Measurements from ENCODE around the gene ZMYM4. TPM values are rescaled to one million over a fixed set of nuclear protein-coding genes. Genes with fewer than 3 reads are reported as not detected.

ZMYM4 gene
- total RNA-seq, 1 experiment from 2014 or later, result 60.3 TPM

DNA sequence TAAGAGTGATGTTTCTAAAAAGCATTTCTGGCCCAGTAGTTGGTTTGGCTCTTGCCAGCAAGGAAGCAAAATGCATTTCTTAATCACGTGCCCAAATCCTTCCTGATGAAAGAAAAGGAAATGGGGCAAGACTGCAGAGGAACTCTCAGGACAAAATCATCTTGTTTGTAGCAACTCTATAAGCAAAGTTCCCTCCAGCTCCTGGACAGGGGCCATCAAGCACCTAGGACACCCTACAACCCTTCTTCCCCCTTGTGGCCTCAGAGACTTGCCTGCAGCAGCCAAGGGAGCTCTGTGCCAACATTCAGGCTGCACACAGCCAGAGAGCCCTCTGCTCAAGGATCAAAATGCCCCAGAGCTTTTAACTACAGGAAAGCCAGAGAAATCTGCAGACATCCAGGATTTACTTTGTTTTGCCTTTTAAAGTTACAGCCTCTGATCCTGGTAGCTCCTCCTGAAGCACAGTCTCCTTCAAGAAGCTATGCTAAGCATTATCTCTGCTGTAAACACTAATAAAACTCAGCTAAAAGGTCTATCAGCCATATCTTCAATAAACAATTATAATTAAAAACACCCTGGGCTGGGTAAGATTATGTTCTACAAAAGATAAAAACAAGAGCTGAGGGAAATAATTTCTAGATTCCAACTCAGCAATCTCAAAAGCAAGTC, 183.7 kb downstream of the ZMYM4 start:
- Mint-ChIP-seq H3K27ac (no peak overlapping the region), H3K36me3 (peaks cover 57% of the 10 kb centered on the region), H3K9me3 (no peaks in the 10 kb centered on the region), H3K4me3 (no peak overlapping the region), H3K4me1 (no peaks in the 10 kb centered on the region), H3K27me3 (ENCODE audit: low read depth) (no peaks in the 10 kb centered on the region)
- ATAC-seq, result peak; percentile 38; the same call in 1 of the 2 replicates
- DNase-seq (ENCODE audit: low spot score), result no peak
- TF ChIP-seq ETV6 (CRISPR knock-in tag; IDR thresholded peaks at IDR 0.05), result no peak
- TF ChIP-seq ESRRA (CRISPR knock-in tag; IDR thresholded peaks at IDR 0.05; ENCODE audit: borderline replicate concordance), result no peak
- no peak for TF ChIP-seq NFYB (CRISPR knock-in tag; conservative IDR thresholded peaks at IDR 0.05; ENCODE audit: low read depth)
- TF ChIP-seq, protein P1, sequence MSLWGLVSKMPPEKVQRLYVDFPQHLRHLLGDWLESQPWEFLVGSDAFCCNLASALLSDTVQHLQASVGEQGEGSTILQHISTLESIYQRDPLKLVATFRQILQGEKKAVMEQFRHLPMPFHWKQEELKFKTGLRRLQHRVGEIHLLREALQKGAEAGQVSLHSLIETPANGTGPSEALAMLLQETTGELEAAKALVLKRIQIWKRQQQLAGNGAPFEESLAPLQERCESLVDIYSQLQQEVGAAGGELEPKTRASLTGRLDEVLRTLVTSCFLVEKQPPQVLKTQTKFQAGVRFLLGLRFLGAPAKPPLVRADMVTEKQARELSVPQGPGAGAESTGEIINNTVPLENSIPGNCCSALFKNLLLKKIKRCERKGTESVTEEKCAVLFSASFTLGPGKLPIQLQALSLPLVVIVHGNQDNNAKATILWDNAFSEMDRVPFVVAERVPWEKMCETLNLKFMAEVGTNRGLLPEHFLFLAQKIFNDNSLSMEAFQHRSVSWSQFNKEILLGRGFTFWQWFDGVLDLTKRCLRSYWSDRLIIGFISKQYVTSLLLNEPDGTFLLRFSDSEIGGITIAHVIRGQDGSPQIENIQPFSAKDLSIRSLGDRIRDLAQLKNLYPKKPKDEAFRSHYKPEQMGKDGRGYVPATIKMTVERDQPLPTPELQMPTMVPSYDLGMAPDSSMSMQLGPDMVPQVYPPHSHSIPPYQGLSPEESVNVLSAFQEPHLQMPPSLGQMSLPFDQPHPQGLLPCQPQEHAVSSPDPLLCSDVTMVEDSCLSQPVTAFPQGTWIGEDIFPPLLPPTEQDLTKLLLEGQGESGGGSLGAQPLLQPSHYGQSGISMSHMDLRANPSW (CRISPR knock-in tag; conservative IDR thresholded peaks at IDR 0.05; ENCODE audit: low read depth), result no peak
- TF ChIP-seq, protein P2, sequence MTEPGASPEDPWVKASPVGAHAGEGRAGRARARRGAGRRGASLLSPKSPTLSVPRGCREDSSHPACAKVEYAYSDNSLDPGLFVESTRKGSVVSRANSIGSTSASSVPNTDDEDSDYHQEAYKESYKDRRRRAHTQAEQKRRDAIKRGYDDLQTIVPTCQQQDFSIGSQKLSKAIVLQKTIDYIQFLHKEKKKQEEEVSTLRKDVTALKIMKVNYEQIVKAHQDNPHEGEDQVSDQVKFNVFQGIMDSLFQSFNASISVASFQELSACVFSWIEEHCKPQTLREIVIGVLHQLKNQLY (CRISPR knock-in tag; IDR thresholded peaks at IDR 0.05), result no peak
- TF ChIP-seq, protein P3, sequence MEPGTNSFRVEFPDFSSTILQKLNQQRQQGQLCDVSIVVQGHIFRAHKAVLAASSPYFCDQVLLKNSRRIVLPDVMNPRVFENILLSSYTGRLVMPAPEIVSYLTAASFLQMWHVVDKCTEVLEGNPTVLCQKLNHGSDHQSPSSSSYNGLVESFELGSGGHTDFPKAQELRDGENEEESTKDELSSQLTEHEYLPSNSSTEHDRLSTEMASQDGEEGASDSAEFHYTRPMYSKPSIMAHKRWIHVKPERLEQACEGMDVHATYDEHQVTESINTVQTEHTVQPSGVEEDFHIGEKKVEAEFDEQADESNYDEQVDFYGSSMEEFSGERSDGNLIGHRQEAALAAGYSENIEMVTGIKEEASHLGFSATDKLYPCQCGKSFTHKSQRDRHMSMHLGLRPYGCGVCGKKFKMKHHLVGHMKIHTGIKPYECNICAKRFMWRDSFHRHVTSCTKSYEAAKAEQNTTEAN (CRISPR knock-in tag; IDR thresholded peaks at IDR 0.05), result no peak
- TF ChIP-seq MYBL2 (CRISPR knock-in tag; IDR thresholded peaks at IDR 0.05), result no peak
- TF ChIP-seq RELA (CRISPR knock-in tag; IDR thresholded peaks at IDR 0.05; ENCODE audit: borderline replicate concordance), result no peak
- TF ChIP-seq, protein P4, sequence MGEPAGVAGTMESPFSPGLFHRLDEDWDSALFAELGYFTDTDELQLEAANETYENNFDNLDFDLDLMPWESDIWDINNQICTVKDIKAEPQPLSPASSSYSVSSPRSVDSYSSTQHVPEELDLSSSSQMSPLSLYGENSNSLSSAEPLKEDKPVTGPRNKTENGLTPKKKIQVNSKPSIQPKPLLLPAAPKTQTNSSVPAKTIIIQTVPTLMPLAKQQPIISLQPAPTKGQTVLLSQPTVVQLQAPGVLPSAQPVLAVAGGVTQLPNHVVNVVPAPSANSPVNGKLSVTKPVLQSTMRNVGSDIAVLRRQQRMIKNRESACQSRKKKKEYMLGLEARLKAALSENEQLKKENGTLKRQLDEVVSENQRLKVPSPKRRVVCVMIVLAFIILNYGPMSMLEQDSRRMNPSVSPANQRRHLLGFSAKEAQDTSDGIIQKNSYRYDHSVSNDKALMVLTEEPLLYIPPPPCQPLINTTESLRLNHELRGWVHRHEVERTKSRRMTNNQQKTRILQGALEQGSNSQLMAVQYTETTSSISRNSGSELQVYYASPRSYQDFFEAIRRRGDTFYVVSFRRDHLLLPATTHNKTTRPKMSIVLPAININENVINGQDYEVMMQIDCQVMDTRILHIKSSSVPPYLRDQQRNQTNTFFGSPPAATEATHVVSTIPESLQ (CRISPR knock-in tag; IDR thresholded peaks at IDR 0.05), result no peak
- TF ChIP-seq, protein P5, sequence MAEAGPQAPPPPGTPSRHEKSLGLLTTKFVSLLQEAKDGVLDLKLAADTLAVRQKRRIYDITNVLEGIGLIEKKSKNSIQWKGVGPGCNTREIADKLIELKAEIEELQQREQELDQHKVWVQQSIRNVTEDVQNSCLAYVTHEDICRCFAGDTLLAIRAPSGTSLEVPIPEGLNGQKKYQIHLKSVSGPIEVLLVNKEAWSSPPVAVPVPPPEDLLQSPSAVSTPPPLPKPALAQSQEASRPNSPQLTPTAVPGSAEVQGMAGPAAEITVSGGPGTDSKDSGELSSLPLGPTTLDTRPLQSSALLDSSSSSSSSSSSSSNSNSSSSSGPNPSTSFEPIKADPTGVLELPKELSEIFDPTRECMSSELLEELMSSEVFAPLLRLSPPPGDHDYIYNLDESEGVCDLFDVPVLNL (CRISPR knock-in tag; IDR thresholded peaks at IDR 0.05; ENCODE audit: borderline replicate concordance, low read depth), result no peak
- no peak for TF ChIP-seq ZNF232 (CRISPR knock-in tag; IDR thresholded peaks at IDR 0.05)
- TF ChIP-seq, protein P6, sequence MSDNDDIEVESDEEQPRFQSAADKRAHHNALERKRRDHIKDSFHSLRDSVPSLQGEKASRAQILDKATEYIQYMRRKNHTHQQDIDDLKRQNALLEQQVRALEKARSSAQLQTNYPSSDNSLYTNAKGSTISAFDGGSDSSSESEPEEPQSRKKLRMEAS (CRISPR knock-in tag; IDR thresholded peaks at IDR 0.05), result no peak
- TF ChIP-seq ZNF138 (CRISPR knock-in tag; conservative IDR thresholded peaks at IDR 0.05), result no peak
- TF ChIP-seq SP1 (CRISPR knock-in tag; conservative IDR thresholded peaks at IDR 0.05), result no peak
- POLR2A ChIA-PET, result interaction anchor here (1.5 kb wide), 1 partner anchor 318 kb away, joined by 3 read pairs; the partner anchor contains the start of gene CLSPN
- CTCF ChIA-PET, result interaction anchor here (0.5 to 5.5 kb wide), 15 partner anchors 10 to 293 kb away, joined by 3 to 86 read pairs (median 4); no protein-coding TSS in a partner anchor

DNA sequence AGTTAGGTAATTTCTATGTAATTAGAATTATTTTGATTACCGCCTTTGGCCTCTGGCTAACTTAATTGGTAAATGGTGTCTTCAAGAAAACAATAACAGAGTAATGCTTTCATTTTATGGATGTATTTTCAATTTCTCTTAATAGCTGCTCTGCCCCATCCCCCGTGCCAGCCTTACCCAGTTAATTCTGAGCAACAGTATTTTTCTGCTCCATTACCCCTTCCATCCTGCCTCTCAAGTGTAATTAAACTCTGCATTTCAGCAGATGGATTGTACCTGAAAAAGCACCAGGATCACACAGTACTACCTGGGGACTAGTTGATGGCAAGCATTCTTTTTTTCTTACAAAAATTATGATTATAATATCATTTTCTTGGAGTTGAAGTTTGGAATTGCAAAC, 184.5 kb downstream of the ZMYM4 start:
- ChIA-PET CTCF (interaction anchor here (1.2 to 5.5 kb wide), 6 partner anchors 16 to 251 kb away, joined by 4 to 86 read pairs (median 32); no protein-coding TSS in a partner anchor), POLR2A (no interaction called here)
- Mint-ChIP-seq H3K27me3 (ENCODE audit: low read depth) (no peaks in the 10 kb centered on the region), H3K4me1 (no peaks in the 10 kb centered on the region), H3K4me3 (no peak overlapping the region), H3K36me3 (peaks cover 53% of the 10 kb centered on the region), H3K27ac (no peak overlapping the region), H3K9me3 (no peaks in the 10 kb centered on the region)
- ATAC-seq (no peak), DNase-seq (ENCODE audit: low spot score) (no peak)
- TF ChIP-seq, protein P7, sequence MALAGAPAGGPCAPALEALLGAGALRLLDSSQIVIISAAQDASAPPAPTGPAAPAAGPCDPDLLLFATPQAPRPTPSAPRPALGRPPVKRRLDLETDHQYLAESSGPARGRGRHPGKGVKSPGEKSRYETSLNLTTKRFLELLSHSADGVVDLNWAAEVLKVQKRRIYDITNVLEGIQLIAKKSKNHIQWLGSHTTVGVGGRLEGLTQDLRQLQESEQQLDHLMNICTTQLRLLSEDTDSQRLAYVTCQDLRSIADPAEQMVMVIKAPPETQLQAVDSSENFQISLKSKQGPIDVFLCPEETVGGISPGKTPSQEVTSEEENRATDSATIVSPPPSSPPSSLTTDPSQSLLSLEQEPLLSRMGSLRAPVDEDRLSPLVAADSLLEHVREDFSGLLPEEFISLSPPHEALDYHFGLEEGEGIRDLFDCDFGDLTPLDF (CRISPR knock-in tag; IDR thresholded peaks at IDR 0.05), result no peak
- TF ChIP-seq SMAD3 (CRISPR knock-in tag; IDR thresholded peaks at IDR 0.05; ENCODE audit: borderline replicate concordance), result no peak
- TF ChIP-seq ZNF263 (CRISPR knock-in tag; IDR thresholded peaks at IDR 0.05; ENCODE audit: low read depth), result no peak
- no peak for TF ChIP-seq GRHL2 (CRISPR knock-in tag; IDR thresholded peaks at IDR 0.05; ENCODE audit: insufficient replicate concordance, severe bottlenecking)
- TF ChIP-seq, protein P6 (CRISPR knock-in tag; IDR thresholded peaks at IDR 0.05), result no peak
- no peak for TF ChIP-seq SP1 (CRISPR knock-in tag; conservative IDR thresholded peaks at IDR 0.05)
- no peak for TF ChIP-seq NFE2L1 (CRISPR knock-in tag; IDR thresholded peaks at IDR 0.05)
- TF ChIP-seq, protein P8, sequence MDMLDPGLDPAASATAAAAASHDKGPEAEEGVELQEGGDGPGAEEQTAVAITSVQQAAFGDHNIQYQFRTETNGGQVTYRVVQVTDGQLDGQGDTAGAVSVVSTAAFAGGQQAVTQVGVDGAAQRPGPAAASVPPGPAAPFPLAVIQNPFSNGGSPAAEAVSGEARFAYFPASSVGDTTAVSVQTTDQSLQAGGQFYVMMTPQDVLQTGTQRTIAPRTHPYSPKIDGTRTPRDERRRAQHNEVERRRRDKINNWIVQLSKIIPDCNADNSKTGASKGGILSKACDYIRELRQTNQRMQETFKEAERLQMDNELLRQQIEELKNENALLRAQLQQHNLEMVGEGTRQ (CRISPR knock-in tag; IDR thresholded peaks at IDR 0.05), result no peak
- TF ChIP-seq ZNF671 (CRISPR knock-in tag; IDR thresholded peaks at IDR 0.05), result no peak
- TF ChIP-seq, protein P9, sequence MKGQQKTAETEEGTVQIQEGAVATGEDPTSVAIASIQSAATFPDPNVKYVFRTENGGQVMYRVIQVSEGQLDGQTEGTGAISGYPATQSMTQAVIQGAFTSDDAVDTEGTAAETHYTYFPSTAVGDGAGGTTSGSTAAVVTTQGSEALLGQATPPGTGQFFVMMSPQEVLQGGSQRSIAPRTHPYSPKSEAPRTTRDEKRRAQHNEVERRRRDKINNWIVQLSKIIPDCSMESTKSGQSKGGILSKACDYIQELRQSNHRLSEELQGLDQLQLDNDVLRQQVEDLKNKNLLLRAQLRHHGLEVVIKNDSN (CRISPR knock-in tag; IDR thresholded peaks at IDR 0.05), result no peak

All from WTC11 (cell line).